ENCODE data around the gene IL4R. TPM values are rescaled to one million over a fixed set of nuclear protein-coding genes. Genes with fewer than 3 reads are reported as not detected.
"Not testable (repeated sequence)": the region's sequence is repeated elsewhere in the genome, so short reads cannot be mapped to it uniquely, and the experiment has no call there.

Gene IL4R
- polyA plus RNA-seq: 69.6 TPM

GRCh38 chr16:27313422-27314160 is at the start of gene IL4R:
TSS of gene IL4R (plus strand) at chr16:27313974. CDS start at chr16:27340204, 26,230 bp downstream.
- Mint-ChIP-seq H3K27ac (peak within 1 kb of the TSS; percentile 85 to 96 (median 95)), H3K27me3 (peaks cover 5% of the 10 kb centered on the region), H3K4me3 (peak within 1 kb of the TSS; percentile 91 to 97 (median 96)), H3K36me3 (no peaks in the 10 kb centered on the region), H3K9me3 (no peaks in the 10 kb centered on the region), H3K4me1 (peaks cover 24 to 44% (median 39%) of the 10 kb centered on the region in 3 donors)

GRCh38 chr16:27264151-27264550 is 49.6 kb upstream of the IL4R start:
- Mint-ChIP-seq H3K4me3 (no peak overlapping the region), H3K9me3 (peaks cover 0 to 2% (median 0%) of the 10 kb centered on the region in 3 donors), H3K4me1 (peaks cover 22 to 32% (median 26%) of the 10 kb centered on the region in 3 donors)

GRCh38 chr16:27265982-27266381 is 47.8 kb upstream of the IL4R start:
- Mint-ChIP-seq H3K9me3 (peaks cover 0 to 2% (median 0%) of the 10 kb centered on the region in 3 donors), H3K4me1 (peaks cover 29 to 31% (median 29%) of the 10 kb centered on the region in 3 donors), H3K4me3 (peak overlapping the region in 3 of 4 donors; percentile 10 to 24 (median 14)), H3K27me3 (no peaks in the 10 kb centered on the region), H3K36me3 (peaks cover 2% of the 10 kb centered on the region), H3K27ac (peak overlapping the region in 1 of 3 donors; percentile 2)

More at GRCh38 chr16:27264151-27264550, 49.6 kb upstream of the IL4R start:
- Mint-ChIP-seq H3K27me3 (no peaks in the 10 kb centered on the region), H3K27ac (no peak overlapping the region), H3K36me3 (peaks cover 3% of the 10 kb centered on the region)

DNA sequence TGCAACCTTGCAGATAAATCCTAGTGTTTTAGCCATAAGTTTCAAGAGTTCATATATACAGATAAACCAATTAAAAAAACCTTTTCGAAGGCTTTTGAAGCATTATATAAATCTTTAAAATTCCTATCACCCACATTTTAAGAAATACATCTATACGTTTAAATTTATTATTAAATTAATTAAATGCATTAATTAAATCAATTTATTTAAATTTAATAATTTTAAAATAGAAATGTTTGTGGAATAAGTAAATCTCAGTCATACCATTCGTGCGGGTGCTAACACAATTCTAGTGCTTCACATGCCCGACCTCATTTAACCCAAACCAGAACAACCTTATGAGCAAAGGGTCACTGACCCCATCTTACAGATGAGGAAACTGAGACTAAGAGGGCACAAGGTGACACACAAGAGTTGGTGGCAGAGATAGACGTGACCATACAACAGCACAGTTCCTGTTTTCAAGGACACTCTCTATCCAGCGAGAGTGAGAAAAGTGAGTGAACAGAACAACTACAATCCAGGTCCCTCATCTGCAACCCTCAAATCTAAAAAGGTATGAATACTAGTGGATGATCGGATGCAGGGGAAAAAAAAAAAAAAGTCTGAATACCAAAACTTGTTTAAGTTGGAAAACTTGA is 46.6 kb upstream of the IL4R start:
- Mint-ChIP-seq H3K9me3 (peaks cover 0 to 2% (median 0%) of the 10 kb centered on the region in 3 donors), H3K4me3 (peak overlapping the region; percentile 85 to 100 (median 97)), H3K4me1 (peaks cover 29 to 30% (median 29%) of the 10 kb centered on the region in 3 donors), H3K27ac (peak overlapping the region in 1 of 3 donors; percentile 43), H3K27me3 (peaks cover 3% of the 10 kb centered on the region), H3K36me3 (peaks cover 3% of the 10 kb centered on the region)

DNA sequence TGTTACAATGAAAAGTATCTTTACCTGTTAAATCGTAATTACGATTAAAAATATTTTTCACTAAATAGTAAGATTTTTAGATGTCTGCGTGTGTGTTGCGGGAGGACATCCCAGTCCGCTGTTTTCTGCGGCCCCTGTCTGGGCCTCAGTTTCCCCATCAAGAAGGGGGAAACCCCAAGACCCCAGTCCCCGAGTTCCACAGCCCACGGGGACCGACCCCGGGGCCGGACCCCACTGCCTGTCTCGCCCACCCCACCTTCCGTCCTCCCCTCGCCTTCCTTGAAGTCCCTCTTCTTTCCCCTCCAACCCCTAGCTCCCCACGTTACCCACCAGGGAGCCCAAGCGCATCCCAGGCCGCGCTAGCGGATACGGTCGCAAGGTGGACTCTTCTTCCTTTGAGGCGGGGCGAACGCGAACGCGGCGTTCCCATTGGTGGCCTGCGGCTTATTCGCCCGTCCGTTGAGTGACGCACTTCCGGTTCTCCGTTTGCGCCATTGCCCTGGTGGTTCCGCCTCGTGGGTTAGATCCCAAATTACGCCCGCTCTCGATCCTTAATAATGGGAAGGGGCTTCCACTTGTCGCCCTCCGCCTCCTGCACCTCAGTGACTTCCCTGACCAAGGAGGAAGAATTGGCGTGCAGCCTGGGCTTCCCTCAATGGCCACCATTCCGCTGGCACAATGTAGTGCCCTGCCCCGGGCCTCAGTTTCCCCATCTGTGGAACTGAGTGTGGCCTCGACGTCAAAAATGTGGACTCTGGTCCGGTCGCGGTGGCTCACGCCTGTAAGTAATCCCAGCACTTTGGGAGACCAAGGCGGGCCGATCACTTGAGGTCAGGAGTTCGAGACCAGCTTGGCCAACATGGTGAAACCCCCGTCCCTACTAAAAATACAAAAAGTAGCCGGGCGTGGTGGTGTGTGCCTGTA is 45.1 kb upstream of the IL4R start, which contains the start of gene NSMCE1:
Gene NSMCE1, minus strand, starts transcription at position 397 of the 924 bp plus-strand sequence. CDS start 11,202 bp downstream, outside the sequence.
- H3K27ac Mint-ChIP-seq: peak within 1 kb of the TSS; percentile 43 to 98 (median 95)
- H3K4me1 Mint-ChIP-seq: peaks cover 22 to 29% (median 23%) of the 10 kb centered on the region in 3 donors
- peaks cover 3% of the 10 kb centered on the region for H3K36me3 Mint-ChIP-seq
- H3K9me3 Mint-ChIP-seq: peaks cover 0 to 2% (median 0%) of the 10 kb centered on the region in 3 donors
- H3K27me3 Mint-ChIP-seq: peaks cover 3% of the 10 kb centered on the region
- peak within 1 kb of the TSS; percentile 85 to 100 (median 97) for H3K4me3 Mint-ChIP-seq

DNA sequence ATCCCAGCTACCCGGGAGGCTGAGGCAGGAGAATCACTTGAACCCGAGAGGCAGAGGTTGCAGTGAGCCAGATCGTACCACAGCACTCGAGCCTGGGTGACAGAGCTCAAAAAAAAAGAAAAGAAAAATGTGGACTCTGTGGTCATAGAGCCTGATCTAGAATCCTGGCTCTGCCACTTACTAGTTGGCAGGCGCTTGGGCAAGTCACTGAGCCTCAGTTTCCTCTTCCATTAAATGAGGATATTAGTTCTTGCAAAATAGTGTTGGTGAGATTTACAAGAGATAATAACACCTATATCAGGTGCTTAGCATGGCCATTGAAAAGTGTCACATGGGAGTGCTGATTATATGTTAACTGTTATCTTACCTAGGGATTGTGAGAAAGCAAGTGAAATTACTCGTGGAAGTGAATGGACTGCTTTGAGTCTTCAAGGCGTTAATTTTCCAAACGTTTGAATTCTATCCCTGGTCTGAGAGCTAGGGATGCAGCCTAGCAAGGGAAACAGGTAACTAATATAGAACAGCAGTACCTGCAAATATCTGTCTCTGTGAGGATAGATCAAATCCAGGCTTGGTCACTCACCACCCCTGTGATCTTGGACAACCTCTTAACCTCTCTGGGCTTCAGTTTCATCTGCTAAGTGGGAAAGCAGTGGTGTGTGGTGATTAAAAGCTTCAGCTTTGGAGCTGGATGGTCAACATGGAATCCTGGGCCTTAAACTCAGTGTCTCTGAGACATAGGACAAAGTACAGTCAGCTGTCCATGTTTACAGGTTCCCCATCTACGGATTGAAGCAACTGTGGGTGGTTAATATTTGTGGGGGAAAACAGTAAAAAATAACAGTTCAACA is 44.2 kb upstream of the IL4R start:
- H3K4me3 Mint-ChIP-seq: peak overlapping the region; percentile 85 to 100 (median 97)
- H3K27me3 Mint-ChIP-seq: peaks cover 3% of the 10 kb centered on the region
- H3K9me3 Mint-ChIP-seq: peaks cover 0 to 2% (median 0%) of the 10 kb centered on the region in 3 donors
- H3K27ac Mint-ChIP-seq: peak overlapping the region; percentile 43 to 98 (median 95)
- H3K4me1 Mint-ChIP-seq: peaks cover 28 to 35% (median 28%) of the 10 kb centered on the region in 3 donors
- H3K36me3 Mint-ChIP-seq: peaks cover 5% of the 10 kb centered on the region

- Mint-ChIP-seq H3K9me3 (peaks cover 0 to 2% (median 0%) of the 10 kb centered on the region in 3 donors), H3K27ac (peak overlapping the region in 2 of 3 donors; percentile 26 to 95), H3K36me3 (peaks cover 5% of the 10 kb centered on the region), H3K27me3 (peaks cover 3% of the 10 kb centered on the region), H3K4me1 (peaks cover 25 to 34% (median 29%) of the 10 kb centered on the region in 3 donors), H3K4me3 (peak overlapping the region in 2 of 4 donors; percentile 4 to 85)
These were observed 43.4 kb upstream of the IL4R start for GRCh38 chr16:27270349-27270748.

- H3K27me3 Mint-ChIP-seq: peaks cover 6% of the 10 kb centered on the region
- peaks cover 5% of the 10 kb centered on the region for H3K36me3 Mint-ChIP-seq
- H3K27ac Mint-ChIP-seq: no peak overlapping the region
- peaks cover 24 to 30% (median 27%) of the 10 kb centered on the region in 3 donors for H3K4me1 Mint-ChIP-seq
- no peak overlapping the region for H3K4me3 Mint-ChIP-seq
- H3K9me3 Mint-ChIP-seq: peaks cover 0 to 2% (median 0%) of the 10 kb centered on the region in 3 donors
These were observed 41.7 kb upstream of the IL4R start for GRCh38 chr16:27272076-27272475.

DNA sequence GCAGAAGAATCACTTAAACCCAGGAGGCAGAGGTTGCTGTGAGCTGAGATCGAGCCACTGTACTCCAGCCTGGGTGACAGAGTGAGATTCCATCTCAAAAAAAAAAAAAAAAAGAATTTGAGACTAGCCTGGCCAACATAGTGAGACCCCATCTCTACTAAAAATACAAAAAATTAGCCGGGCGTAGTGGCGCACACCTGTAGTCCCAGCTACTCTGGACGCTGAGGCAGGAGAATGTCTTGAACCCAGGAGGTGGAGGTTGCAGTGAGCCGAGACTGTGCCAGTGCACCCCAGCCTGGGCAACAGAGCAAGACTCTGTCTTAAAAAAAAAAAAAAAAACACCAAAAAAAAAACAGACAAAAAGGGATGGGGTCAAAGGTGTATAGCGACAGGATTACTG is 41.1 kb upstream of the IL4R start:
- Mint-ChIP-seq H3K4me3 (peak overlapping the region in 2 of 4 donors; percentile 1 to 49), H3K4me1 (peaks cover 20 to 24% (median 23%) of the 10 kb centered on the region in 3 donors)
- H3K27ac Mint-ChIP-seq, H3K27me3 Mint-ChIP-seq, H3K9me3 Mint-ChIP-seq, H3K36me3 Mint-ChIP-seq: not testable (repeated sequence)

DNA sequence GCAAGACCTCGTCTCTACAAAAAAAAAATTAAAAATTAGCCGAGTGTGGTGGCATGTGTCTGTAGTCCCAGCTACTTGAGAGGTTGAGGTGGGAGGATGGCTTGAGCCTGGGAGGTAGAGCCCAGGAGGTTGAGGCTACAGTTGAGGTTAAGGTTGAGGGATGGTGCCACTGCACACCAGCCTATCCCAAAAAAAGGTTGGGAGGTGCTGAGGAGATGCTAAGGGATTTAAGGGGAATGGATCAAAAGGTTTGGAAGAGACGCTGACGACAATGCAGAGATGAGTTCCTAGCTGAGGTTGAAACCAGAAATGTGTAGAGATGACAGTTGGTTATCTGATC is 40.5 kb upstream of the IL4R start:
- H3K27me3 Mint-ChIP-seq: peaks cover 6% of the 10 kb centered on the region
- H3K27ac Mint-ChIP-seq: peak overlapping the region in 1 of 3 donors; percentile 69
- H3K9me3 Mint-ChIP-seq: peaks cover 0 to 2% (median 0%) of the 10 kb centered on the region in 3 donors
- H3K36me3 Mint-ChIP-seq: peaks cover 5% of the 10 kb centered on the region
- H3K4me3 Mint-ChIP-seq: peak overlapping the region in 3 of 4 donors; percentile 1 to 34 (median 5)
- peaks cover 15 to 20% (median 19%) of the 10 kb centered on the region in 3 donors for H3K4me1 Mint-ChIP-seq

DNA sequence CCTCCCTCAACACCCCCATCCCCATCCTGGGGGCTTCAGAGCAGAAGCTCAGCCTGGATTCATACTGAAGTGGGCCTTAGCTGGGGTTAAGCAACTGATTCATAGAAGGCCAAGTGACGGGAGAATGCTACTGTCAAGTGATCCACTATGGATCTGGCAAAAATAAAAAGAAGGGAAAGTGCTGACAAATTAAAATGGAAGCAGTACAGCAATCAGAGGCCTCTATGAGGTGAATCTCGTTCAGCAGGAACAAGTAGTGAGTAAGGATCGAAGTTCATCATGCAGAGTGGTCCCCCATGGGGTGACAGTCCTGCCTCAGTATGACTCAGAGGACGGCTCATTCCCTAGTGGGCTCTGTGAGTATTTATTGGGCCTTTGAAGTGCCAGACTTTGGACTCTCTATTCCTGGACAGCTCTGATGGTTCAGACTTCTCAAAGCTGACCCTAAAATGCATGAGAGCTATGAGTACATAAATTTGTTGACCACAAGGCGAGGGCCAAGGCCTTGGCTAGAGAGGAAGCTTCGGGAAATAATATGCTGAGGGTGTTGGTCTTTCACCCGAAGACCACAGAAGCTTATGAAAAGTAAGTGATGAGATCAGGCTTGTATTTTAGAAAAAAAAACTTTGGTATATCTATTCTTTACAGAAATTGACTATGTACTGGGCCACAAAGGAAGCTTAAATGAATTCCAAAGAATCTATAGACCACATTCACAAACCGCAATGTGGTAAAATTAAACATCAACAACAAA is 39.9 kb upstream of the IL4R start:
- H3K36me3 Mint-ChIP-seq: peaks cover 5% of the 10 kb centered on the region
- no peaks in the 10 kb centered on the region for H3K9me3 Mint-ChIP-seq
- H3K27me3 Mint-ChIP-seq: peaks cover 6% of the 10 kb centered on the region
- H3K4me3 Mint-ChIP-seq: peak overlapping the region in 3 of 4 donors; percentile 1 to 58 (median 34)
- peaks cover 13 to 20% (median 19%) of the 10 kb centered on the region in 3 donors for H3K4me1 Mint-ChIP-seq
- H3K27ac Mint-ChIP-seq: peak overlapping the region in 2 of 3 donors; percentile 32 to 69

- H3K27ac Mint-ChIP-seq: peak overlapping the region in 1 of 3 donors; percentile 32
- peaks cover 13 to 19% (median 19%) of the 10 kb centered on the region in 3 donors for H3K4me1 Mint-ChIP-seq
- peak overlapping the region in 2 of 4 donors; percentile 1 to 34 for H3K4me3 Mint-ChIP-seq
- H3K36me3 Mint-ChIP-seq, H3K9me3 Mint-ChIP-seq, H3K27me3 Mint-ChIP-seq: not testable (repeated sequence)
These were observed 39.3 kb upstream of the IL4R start for GRCh38 chr16:27274424-27274874.

DNA sequence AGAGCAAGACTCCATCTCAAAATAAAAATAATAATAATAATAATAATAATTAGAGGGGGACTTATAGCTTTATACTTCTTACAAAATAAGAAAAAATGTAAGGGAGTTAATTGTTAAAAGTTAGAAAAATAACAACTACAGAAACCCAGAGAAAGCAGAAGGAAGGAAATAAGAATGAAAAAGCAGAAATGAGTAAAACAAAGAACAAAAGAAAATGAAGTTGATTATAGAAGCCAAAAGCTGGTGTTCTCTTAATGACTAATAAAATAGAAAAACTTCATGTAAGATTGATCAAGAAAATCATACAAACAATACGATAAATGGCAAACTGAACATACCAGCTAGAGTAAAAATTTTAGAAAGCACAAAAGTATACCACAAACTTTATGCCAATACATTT is 38.4 kb upstream of the IL4R start:
- peaks cover 6% of the 10 kb centered on the region for H3K27me3 Mint-ChIP-seq
- H3K4me3 Mint-ChIP-seq: peak overlapping the region in 2 of 4 donors; percentile 49 to 63
- H3K27ac Mint-ChIP-seq: no peak overlapping the region
- H3K4me1 Mint-ChIP-seq: peaks cover 13 to 16% (median 13%) of the 10 kb centered on the region in 3 donors
- H3K36me3 Mint-ChIP-seq: peaks cover 5% of the 10 kb centered on the region
- H3K9me3 Mint-ChIP-seq: no peaks in the 10 kb centered on the region

Measured in IgD-negative memory B cell (primary cell).